Astrocyte (in vitro differentiated cells and primary cell): Measurements from ENCODE around the gene ARID5B. TPM values are rescaled to one million over a fixed set of nuclear protein-coding genes. Genes with fewer than 3 reads are reported as not detected.

Experiments
- DNase-seq: peaks from one replicate; pipeline ENCODE4 v3.0.0-alpha.2; 2010; ENCODE audit warnings: low read depth
- FAIRE-seq: peaks from 2 replicates; lab custom pipeline; 2011; peaks lifted over from hg19 to GRCh38; lab: Jason Lieb, UNC
- H2AFZ ChIP-seq: 2 replicates; pipeline ENCODE4 v1.6.0; 2012; ENCODE audit warnings: low read depth, low read length, inconsistent platforms
- H3K27ac ChIP-seq: 2 replicates; pipeline ENCODE4 v1.5.1; 2011; ENCODE audit warnings: low read depth, low read length, inconsistent platforms
- H3K27me3 ChIP-seq: 2 replicates; pipeline ENCODE4 v1.6.0; 2011; ENCODE audit warnings: low read length, inconsistent platforms; ENCODE audit not compliant: insufficient read depth
- H3K36me3 ChIP-seq: 2 replicates; pipeline ENCODE4 v1.5.1; 2011; ENCODE audit warnings: low read length, inconsistent platforms; ENCODE audit not compliant: insufficient read depth
- H3K4me1 ChIP-seq: 2 replicates; pipeline ENCODE4 v1.5.1; 2011; ENCODE audit warnings: low read length, inconsistent platforms; ENCODE audit not compliant: insufficient read depth
- H3K4me2 ChIP-seq: 2 replicates; pipeline ENCODE4 v1.6.0; 2012; ENCODE audit warnings: low read length, inconsistent platforms
- H3K4me3 ChIP-seq: 2 replicates; pipeline ENCODE4 v1.5.1; 2011; ENCODE audit warnings: low read depth, mild to moderate bottlenecking, low read length, inconsistent platforms; ENCODE audit not compliant: insufficient read depth
- H3K79me2 ChIP-seq: 2 replicates; pipeline ENCODE4 v1.6.0; 2012; ENCODE audit warnings: mild to moderate bottlenecking, low read length, inconsistent platforms; ENCODE audit not compliant: insufficient read depth
- H3K9ac ChIP-seq: 2 replicates; pipeline ENCODE4 v1.6.0; 2012; ENCODE audit warnings: mild to moderate bottlenecking, low read length, inconsistent platforms
- H3K9me3 ChIP-seq: 2 replicates; pipeline ENCODE4 v1.5.1; 2012; ENCODE audit warnings: low read depth, mild to moderate bottlenecking, low read length, inconsistent platforms; ENCODE audit not compliant: insufficient read depth
- H4K20me1 ChIP-seq: 2 replicates; pipeline ENCODE4 v1.6.0; 2012; ENCODE audit warnings: low read length, inconsistent platforms; ENCODE audit not compliant: insufficient read depth
- H3K27ac Mint-ChIP-seq: one replicate; pipeline ENCODE4 v1.8.0; 2021; ENCODE audit warnings: mild to moderate bottlenecking, mixed read lengths; ENCODE audit not compliant: unreplicated experiment
- H3K27me3 Mint-ChIP-seq: one replicate; pipeline ENCODE4 v1.8.0; 2021; ENCODE audit warnings: low read depth, mixed read lengths; ENCODE audit not compliant: unreplicated experiment
- H3K36me3 Mint-ChIP-seq: one replicate; pipeline ENCODE4 v1.8.0; 2021; ENCODE audit warnings: low read depth, mixed read lengths; ENCODE audit not compliant: unreplicated experiment
- H3K4me1 Mint-ChIP-seq: one replicate; pipeline ENCODE4 v1.8.0; 2021; ENCODE audit warnings: low read depth, mixed read lengths; ENCODE audit not compliant: unreplicated experiment
- H3K4me3 Mint-ChIP-seq: one replicate; pipeline ENCODE4 v1.8.0; 2021; ENCODE audit warnings: mild to moderate bottlenecking, moderate library complexity, mixed read lengths; ENCODE audit not compliant: unreplicated experiment
- H3K9me3 Mint-ChIP-seq: one replicate; pipeline ENCODE4 v1.8.0; 2021; ENCODE audit warnings: mild to moderate bottlenecking, mixed read lengths; ENCODE audit not compliant: unreplicated experiment
- EZH2 ChIP-seq: IDR thresholded peaks from 2 replicates; pipeline ENCODE4 v1.6.1; 2012; ENCODE audit warnings: mild to moderate bottlenecking, low read length, inconsistent platforms; ENCODE audit not compliant: insufficient read depth
- total RNA-seq: library from RNA; stranded (reverse); gene quantifications from 2 replicates; pipeline ENCODE4 v1.2.1, GENCODE V29; 2021
- TF ChIP-seq, protein P1 (sequence below): IDR thresholded peaks from 2 replicates; pipeline ENCODE4 v1.5.1; 2011; ENCODE audit warnings: low read depth, mild to moderate bottlenecking, inconsistent platforms, low read length, moderate library complexity; ENCODE audit not compliant: insufficient read depth

Gene ARID5B
- total RNA-seq, 1 donor from 2014 or later, result 66.0 TPM

GRCh38 chr10:62073429-62073828 is 171.9 kb downstream of the ARID5B start:
- peaks cover 58% of the 10 kb centered on the region for H3K4me1 Mint-ChIP-seq
- Histone ChIP-seq H2AFZ (no peak overlapping the region), H3K36me3 (peaks cover 66% of the 10 kb centered on the region), H3K27ac (peak overlapping the region; percentile 74), H3K4me2 (peak overlapping the region; percentile 24), H4K20me1 (peaks cover 17% of the 10 kb centered on the region), H3K9ac (peak overlapping the region; percentile 9), H3K79me2 (peaks cover 65% of the 10 kb centered on the region), H3K4me3 (no peak overlapping the region), H3K4me1 (peaks cover 35% of the 10 kb centered on the region), H3K9me3 (no peaks in the 10 kb centered on the region), H3K27me3 (no peaks in the 10 kb centered on the region)
- H3K4me3 Mint-ChIP-seq, result no peak overlapping the region
- no peaks in the 10 kb centered on the region for H3K9me3 Mint-ChIP-seq
- H3K27ac Mint-ChIP-seq, result peak overlapping the region; percentile 37
- FAIRE-seq (no peak), DNase-seq (no peak)
- H3K27me3 Mint-ChIP-seq, result no peaks in the 10 kb centered on the region
- peaks cover 47% of the 10 kb centered on the region for H3K36me3 Mint-ChIP-seq
- TF ChIP-seq, protein P1, sequence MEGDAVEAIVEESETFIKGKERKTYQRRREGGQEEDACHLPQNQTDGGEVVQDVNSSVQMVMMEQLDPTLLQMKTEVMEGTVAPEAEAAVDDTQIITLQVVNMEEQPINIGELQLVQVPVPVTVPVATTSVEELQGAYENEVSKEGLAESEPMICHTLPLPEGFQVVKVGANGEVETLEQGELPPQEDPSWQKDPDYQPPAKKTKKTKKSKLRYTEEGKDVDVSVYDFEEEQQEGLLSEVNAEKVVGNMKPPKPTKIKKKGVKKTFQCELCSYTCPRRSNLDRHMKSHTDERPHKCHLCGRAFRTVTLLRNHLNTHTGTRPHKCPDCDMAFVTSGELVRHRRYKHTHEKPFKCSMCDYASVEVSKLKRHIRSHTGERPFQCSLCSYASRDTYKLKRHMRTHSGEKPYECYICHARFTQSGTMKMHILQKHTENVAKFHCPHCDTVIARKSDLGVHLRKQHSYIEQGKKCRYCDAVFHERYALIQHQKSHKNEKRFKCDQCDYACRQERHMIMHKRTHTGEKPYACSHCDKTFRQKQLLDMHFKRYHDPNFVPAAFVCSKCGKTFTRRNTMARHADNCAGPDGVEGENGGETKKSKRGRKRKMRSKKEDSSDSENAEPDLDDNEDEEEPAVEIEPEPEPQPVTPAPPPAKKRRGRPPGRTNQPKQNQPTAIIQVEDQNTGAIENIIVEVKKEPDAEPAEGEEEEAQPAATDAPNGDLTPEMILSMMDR, result no peak
- TF ChIP-seq EZH2, result no peak

DNA sequence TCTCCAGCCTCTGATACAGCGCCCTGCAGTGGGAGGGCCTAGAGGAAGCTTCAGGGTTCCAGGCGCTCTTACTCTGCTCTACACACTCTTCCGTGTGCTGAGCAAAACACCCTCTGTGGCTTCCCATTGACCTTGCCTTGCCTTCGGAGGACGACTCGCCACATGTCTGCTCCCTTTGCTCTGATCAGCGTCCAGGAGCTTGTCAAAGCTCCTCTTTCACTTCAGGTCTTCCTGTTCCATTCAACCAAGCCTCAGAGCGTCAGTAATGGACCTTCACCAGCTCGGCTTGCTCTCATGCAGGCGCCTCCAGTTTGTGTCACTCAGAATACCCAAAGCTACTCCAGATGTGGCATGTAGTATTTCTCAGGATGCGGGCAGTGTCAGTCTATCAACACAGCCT is 173.9 kb downstream of the ARID5B start:
- Mint-ChIP-seq H3K9me3 (no peaks in the 10 kb centered on the region), H3K36me3 (peaks cover 52% of the 10 kb centered on the region), H3K27ac (no peak overlapping the region), H3K4me1 (peaks cover 47% of the 10 kb centered on the region), H3K4me3 (no peak overlapping the region), H3K27me3 (no peaks in the 10 kb centered on the region)
- Histone ChIP-seq H3K4me3 (no peak overlapping the region), H3K36me3 (peaks cover 54% of the 10 kb centered on the region), H3K9ac (no peak overlapping the region), H2AFZ (no peak overlapping the region), H4K20me1 (peaks cover 22% of the 10 kb centered on the region), H3K4me2 (no peak overlapping the region), H3K27ac (no peak overlapping the region), H3K9me3 (no peaks in the 10 kb centered on the region), H3K79me2 (peaks cover 71% of the 10 kb centered on the region), H3K27me3 (no peaks in the 10 kb centered on the region), H3K4me1 (peaks cover 35% of the 10 kb centered on the region)
- FAIRE-seq (no peak), DNase-seq (no peak)
- TF ChIP-seq EZH2, result no peak
- TF ChIP-seq, protein P1, result no peak

DNA sequence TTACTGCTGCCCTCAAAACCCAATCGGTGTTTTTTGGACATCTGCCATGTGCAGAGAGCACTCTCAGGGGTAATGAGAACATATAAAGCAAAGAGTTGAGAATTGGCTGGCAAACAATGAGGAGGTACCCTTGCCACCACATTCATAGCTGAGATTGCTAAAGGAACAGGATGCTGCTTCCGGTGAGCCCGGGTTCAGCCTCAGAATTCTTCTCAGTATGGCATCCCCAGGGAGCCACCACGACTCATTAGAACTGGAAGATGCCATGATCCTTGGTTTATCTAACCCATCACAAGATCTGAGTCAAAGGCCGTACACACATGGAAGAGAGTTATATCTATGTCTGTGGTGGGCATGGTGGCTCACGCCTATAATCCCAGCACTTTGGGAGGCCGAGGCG is 174.4 kb downstream of the ARID5B start:
- H2AFZ ChIP-seq, result no peak overlapping the region
- TF ChIP-seq, protein P1, result no peak
- no peak for TF ChIP-seq EZH2
- peaks cover 39% of the 10 kb centered on the region for H3K4me1 ChIP-seq
- no peak for DNase-seq
- Mint-ChIP-seq H3K36me3 (peaks cover 54% of the 10 kb centered on the region), H3K27ac (no peak overlapping the region), H3K27me3 (no peaks in the 10 kb centered on the region), H3K4me3 (no peak overlapping the region), H3K9me3 (no peaks in the 10 kb centered on the region), H3K4me1 (peaks cover 46% of the 10 kb centered on the region)
- no peak overlapping the region for H3K9ac ChIP-seq
- no peaks in the 10 kb centered on the region for H3K27me3 ChIP-seq
- peak overlapping the region; percentile 69 for H3K27ac ChIP-seq
- H3K79me2 ChIP-seq, result peaks cover 72% of the 10 kb centered on the region
- no peaks in the 10 kb centered on the region for H3K9me3 ChIP-seq
- H3K36me3 ChIP-seq, result peaks cover 49% of the 10 kb centered on the region
- no peak overlapping the region for H3K4me3 ChIP-seq
- FAIRE-seq, result no peak
- peaks cover 22% of the 10 kb centered on the region for H4K20me1 ChIP-seq
- no peak overlapping the region for H3K4me2 ChIP-seq
